ENCODE measurements around the gene COX6A1.
"Not testable (repeated sequence)": the region's sequence is repeated elsewhere in the genome, so short reads cannot be mapped to it uniquely, and the experiment has no call there.

COX6A1 gene

DNA sequence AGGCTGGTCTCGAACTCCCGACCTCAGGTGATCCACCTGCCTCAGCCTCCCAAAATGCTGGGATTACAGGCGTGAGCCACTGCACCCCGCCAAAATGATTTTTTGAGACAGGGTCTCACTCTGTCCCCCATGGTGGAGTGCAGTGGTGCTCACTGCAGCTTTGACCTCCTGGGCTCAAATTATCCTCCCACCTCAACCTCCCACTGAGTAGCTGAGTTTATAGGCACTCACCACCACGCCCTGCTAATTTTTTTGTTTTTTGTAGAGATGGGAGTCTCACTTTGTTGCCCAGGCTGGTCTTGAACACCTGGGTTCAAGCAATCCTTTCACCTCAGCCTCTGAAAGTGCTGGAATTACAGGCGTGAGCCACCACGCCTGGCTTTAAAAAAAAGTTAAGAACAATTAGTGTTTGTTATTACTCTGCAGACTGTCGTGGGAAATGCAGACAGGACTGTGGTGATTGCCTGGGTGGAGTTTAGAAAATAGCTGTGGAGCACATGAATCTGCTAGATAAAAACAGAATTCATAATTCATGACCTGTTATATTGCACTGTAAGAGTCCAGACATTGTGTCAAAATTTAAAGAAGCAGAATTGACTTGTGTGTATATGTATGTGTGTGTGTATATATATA is 9.2 kb upstream of the COX6A1 start:
- no peak for DNase-seq

DNA sequence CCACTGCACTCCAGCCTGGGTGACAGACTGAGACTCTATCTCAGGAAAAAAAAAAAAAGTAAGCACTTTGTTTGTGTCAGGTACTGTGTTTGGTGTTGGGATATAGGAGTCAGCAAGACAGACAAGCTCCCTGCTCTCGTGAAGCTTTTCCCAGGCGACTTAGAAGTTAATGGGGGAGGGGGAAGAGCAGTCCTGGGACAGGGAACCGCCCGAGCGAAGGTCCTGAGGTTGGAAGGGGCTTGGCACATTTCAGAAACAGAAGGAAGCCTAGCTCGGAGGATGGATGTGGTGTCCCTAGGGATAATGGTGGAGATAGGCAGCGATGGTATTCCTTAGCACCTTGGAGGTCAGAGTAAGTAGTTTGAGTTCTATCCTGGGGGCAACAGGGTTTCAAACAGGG is 8.5 kb upstream of the COX6A1 start:
- DNase-seq, result no peak

- DNase-seq, result no peak
Measured at GRCh38 chr12:120432772-120433525, 5.0 kb upstream of the COX6A1 start.

GRCh38 chr12:120438495-120439198 is 734 bp downstream of the COX6A1 start:
- DNase-seq, result no peak

GRCh38 chr12:120439646-120440247 is 1.8 kb downstream of the COX6A1 start:
- peak; percentile 24 for DNase-seq

DNA sequence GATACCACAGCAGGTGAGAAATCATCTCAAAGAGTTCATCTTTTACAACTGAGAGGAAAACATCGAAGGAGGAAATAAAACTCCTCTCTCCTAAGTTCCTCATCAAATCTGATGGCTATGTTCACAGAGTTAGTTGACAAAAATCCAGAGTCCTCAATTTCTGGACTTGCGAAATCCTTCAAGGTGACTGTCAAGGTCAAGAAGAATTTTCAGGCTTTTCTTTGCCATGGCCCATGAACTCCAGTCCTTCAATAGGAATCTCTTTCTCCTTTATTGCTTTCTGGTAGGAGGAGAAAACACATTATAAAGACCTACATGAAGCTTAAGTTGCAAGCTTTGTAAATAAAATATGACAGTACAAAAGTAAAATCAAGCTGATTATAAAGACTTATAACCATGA is 6.8 kb downstream of the COX6A1 start:
- no peak for DNase-seq

GRCh38 chr12:120445911-120446843 is 8.3 kb downstream of the COX6A1 start, which contains the start of the genes GATC and TRIAP1:
Gene GATC, plus strand, starts transcription at chr12:120446444. Its CDS starts 37 bp downstream, at chr12:120446481.
Gene TRIAP1, minus strand, starts transcription at chr12:120446384. Its CDS starts 12 bp downstream, at chr12:120446372.
- peak; percentile 33 for DNase-seq

DNA sequence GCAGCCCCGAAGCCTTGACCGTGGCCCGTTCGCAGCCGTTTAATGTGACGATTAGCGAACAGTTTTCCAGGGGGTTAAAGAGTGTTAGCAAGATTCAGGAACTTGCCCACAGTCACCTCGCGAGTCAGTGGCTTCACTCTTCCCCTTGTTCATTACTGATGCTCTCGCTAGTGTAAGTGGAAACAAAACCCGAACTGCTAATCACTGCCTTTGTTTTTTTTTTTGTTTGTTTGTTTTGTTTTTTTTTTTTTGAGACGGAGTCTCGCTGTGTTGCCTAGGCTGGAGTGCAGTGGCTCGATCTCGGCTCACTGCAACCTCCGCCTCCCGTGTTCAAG is 8.9 kb downstream of the COX6A1 start:
- not testable (repeated sequence) for DNase-seq

DNA sequence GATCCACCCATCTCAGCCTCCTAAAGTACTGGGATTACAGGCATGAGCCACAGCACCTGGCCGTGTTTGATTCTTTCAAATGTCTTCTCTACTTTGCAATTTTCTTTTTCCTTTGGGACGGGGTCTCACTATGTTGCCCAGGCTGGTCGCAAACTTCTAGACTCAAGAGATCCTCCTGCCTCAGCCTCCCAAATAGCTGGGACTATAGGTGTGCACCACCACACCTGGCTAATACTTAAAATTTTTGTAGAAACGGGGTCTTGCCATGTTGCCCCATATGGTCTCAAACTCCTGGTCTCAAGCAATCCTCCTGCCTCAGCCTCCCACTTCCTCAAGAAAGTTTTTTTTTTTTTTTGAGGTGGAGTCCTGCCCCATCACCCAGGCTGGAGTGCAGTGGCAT is 10.1 kb downstream of the COX6A1 start:
- no peak for DNase-seq

- DNase-seq, result not testable (repeated sequence)
Measured at GRCh38 chr12:120452524-120452923, 14.6 kb downstream of the COX6A1 start.

GRCh38 chr12:120453060-120453750 is 15.3 kb downstream of the COX6A1 start:
- DNase-seq, result no peak

GRCh38 chr12:120453977-120454376 is 16.1 kb downstream of the COX6A1 start:
- DNase-seq, result peak; percentile 46

GRCh38 chr12:120455302-120455701 is 17.4 kb downstream of the COX6A1 start:
- no peak for DNase-seq

DNA sequence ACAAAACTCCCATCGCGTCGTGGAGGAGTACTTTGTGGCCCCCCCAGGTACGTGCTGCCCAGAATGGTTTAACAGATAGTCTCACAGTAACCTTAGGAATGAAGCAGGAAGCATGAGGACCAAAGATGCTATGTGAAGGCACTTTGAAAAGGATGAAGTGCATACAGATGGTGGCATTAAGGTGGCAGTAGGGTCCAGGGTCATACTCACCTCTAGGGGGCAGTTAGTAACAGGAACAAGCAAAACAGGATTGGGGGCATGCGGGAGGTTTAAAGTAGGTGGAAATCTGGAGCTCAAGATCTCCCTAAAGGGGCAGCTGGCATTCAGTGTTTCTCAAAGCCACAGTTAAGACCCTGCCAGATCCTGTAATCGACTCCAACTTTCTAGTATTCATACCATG is 19.2 kb downstream of the COX6A1 start:
- no peak for DNase-seq

- no peak for DNase-seq
Measured at GRCh38 chr12:120460157-120460556, 22.2 kb downstream of the COX6A1 start.

- DNase-seq, result no peak
Measured at GRCh38 chr12:120462099-120462640, 24.3 kb downstream of the COX6A1 start.

DNA sequence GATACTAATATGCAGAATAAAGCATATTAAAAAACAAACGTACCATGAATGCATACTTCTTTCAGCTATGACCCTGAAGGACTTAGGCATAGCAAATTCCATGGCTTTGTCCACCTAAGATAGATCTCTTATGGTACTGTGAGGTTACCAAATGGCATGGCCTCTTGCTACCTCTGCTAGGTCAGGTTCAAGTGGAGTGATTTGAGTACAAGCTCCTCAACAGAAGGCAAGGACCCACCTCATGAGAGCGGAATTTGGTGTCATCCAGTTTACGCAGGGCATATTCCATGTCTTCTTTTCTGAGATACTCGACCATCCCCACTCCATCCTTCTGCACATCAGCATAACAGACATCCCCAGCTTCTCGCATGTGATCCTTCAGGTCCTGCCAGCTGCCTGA is 25.8 kb downstream of the COX6A1 start:
- no peak for DNase-seq

DNA sequence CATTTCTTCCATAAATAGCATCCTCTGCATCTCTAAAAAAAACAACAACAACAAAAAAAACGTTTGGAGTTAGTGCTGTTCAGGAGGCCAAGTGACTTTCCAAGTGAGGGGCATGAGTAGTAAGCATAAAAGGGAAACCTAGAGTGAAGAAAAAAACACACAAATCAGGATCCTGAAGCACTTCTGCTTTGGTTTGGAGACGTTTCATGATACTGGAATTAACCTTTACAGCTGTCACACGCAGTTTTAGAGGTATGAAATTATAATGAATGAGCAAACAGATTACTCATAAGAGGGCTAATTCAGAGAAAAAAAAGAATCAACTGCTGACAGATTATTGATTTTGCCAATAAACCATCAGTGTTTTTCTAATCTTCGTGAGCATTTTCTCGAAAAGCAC is 27.8 kb downstream of the COX6A1 start:
- DNase-seq, result no peak

DNA sequence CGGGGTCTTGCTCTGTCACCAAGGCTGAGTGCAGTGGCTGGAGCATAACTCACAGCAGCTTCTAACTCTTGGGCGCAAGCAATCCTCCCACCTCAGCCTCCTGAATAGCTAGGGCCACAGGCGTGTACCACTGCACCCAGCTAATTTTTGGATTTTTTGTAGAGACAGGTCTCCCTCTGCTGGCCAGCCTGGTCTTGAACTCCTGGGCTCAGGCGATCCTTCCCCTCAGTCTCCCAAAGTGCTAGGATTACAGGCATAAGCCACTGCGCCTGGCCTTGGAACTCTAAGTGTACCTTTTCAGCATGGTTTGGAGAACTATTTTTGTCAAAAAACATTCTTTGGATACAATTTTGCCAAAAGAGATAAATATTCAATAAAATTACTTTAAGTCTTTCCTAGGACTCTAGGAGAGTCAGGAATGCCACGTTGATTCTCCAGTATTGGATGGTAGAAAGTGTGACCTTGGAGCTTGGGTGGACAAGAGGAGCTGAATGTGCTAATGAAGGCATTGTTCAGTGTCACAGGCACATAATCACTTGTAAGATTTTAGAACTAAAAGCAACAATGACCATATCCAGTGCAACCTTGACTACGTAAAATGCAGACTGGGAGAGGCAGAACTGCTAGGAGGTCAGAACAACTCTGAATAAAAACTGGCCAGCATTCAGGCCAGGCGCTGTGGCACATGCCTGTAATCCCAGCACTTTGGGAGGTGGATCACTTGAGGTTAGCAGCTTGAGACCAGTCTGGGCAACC is 28.8 kb downstream of the COX6A1 start:
- DNase-seq, result peak; percentile 20

DNA sequence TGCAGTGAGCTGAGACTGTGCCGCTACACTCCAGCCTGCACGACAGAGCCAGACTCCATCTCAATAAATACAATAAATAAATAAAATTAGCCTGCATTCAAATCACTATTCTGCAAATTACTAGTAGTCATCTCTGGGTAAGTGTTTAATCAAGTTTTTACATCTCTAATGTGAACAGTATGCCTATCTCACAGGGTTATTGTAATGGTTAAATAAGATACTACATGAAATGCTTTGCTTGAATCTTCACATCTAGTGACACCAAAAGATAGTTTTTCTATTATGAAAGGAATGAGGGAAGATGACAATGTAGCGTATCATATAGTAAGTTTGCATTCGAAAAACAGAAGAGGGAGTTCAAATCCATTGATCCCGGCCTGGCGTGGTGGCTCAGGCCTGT is 29.5 kb downstream of the COX6A1 start:
- no peak for DNase-seq
